Naive thymus-derived CD8-positive, alpha-beta T cell (primary cell): ENCODE measurements around the gene CAMKMT. TPM values are rescaled to one million over a fixed set of nuclear protein-coding genes. Genes with fewer than 3 reads are reported as not detected.
A peak's percentile ranks its signal among the peaks of the same experiment; 100 is the strongest.

ENCODE experiments used
- ATAC-seq, 2 donors: fragments of 150-1000 bp; cut with Tn5 transposase in 1 of 2; sonication (Bioruptor Pico), chemical (Tn5 transposase) in 1 of 2; 1 replicate in 1 of 2; 2 replicates in 1 of 2; pipeline ENCODE4 v1.10.0; 2021; ENCODE audit warnings: mild to moderate bottlenecking in 2 of 2, moderate library complexity in 2 of 2
- POLR2A ChIA-PET: fragments of 350-600 bp; sonication (Branson Sonifier 250); formaldehyde crosslinking; loops from one replicate; lab custom pipeline; 2021; ENCODE audit warnings: antibody characterized with exemption; lab: Charles Lee
- DNase-seq, 10 donors: peaks; one replicate each; pipeline versions ENCODE4 v3.0.0 to v3.0.0-alpha.2; 2020 to 2022
- H3K27ac Mint-ChIP-seq, 10 donors: one replicate each; pipeline ENCODE4 v1.8.0; 2020 to 2022; ENCODE audit warnings: mild to moderate bottlenecking in 10 of 10, mixed read lengths in 10 of 10, moderate library complexity in 4 of 10, inconsistent platforms in 1 of 10
- H3K27me3 Mint-ChIP-seq, 5 donors: one replicate each; pipeline ENCODE4 v1.8.0; 2021 to 2022; ENCODE audit warnings: mixed read lengths in 5 of 5
- H3K36me3 Mint-ChIP-seq, 3 donors: one replicate each; pipeline ENCODE4 v1.8.0; 2020 to 2022; ENCODE audit warnings: mixed read lengths in 3 of 3, mild to moderate bottlenecking in 2 of 3, inconsistent platforms in 1 of 3
- H3K4me1 Mint-ChIP-seq, 4 donors: one replicate each; pipeline ENCODE4 v1.8.0; 2021 to 2022; ENCODE audit warnings: mixed read lengths in 4 of 4
- H3K4me3 Mint-ChIP-seq, 10 donors: one replicate each; pipeline ENCODE4 v1.8.0; 2020 to 2022; ENCODE audit warnings: mild to moderate bottlenecking in 10 of 10, mixed read lengths in 10 of 10, moderate library complexity in 6 of 10, inconsistent platforms in 1 of 10
- H3K9me3 Mint-ChIP-seq, 9 donors: one replicate each; pipeline ENCODE4 v1.8.0; 2020 to 2022; ENCODE audit warnings: mixed read lengths in 9 of 9, mild to moderate bottlenecking in 3 of 9, inconsistent platforms in 1 of 9, moderate library complexity in 1 of 9
- polyA plus RNA-seq, 3 donors: library from polyadenylated mRNA; unstranded; fragments of 300-500 nt; fragmentation: Illumina TruSeq; gene quantifications; one replicate each; pipeline ENCODE4 v1.2.3, GENCODE V29; 2021
- total RNA-seq, 8 experiments: library from RNA in 2 of 8; stranded (reverse) in 2 of 8; gene quantifications; one replicate each; pipeline ENCODE4 v1.2.3 and lab custom pipeline; 2021 to 2026

Gene CAMKMT
- total and polyA plus RNA-seq, 5 experiments from 2014 or later, result 17.1 to 22.9 (median 20.5) TPM

DNA sequence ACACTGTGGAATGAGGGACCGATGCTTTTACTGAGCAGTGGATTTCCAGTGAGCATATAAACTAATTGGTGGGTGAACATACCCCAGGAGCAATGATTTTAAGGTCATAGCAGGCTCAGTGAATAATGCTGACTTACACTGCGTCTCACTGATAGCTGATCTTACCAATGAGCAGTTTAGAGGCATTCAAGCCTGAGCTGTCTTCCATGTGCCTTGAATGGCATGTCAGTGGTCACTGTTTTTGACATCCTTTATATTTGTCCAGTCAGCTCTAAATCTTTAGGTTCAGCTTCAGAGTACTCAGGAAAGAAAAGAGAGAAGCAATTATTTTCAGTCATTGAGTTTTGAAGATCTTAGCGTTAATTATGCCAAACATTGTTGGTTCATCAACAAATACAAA is 88.3 kb downstream of the CAMKMT start:
- Mint-ChIP-seq H3K36me3 (peaks cover 8 to 15% (median 14%) of the 10 kb centered on the region in 3 donors), H3K27ac (no peak overlapping the region), H3K27me3 (no peaks in the 10 kb centered on the region), H3K4me3 (no peak overlapping the region), H3K9me3 (no peaks in the 10 kb centered on the region), H3K4me1 (peaks cover 0 to 3% (median 0%) of the 10 kb centered on the region in 4 donors)
- DNase-seq, result no peak
- POLR2A ChIA-PET, result no interaction called here
- ATAC-seq, result no peak

DNA sequence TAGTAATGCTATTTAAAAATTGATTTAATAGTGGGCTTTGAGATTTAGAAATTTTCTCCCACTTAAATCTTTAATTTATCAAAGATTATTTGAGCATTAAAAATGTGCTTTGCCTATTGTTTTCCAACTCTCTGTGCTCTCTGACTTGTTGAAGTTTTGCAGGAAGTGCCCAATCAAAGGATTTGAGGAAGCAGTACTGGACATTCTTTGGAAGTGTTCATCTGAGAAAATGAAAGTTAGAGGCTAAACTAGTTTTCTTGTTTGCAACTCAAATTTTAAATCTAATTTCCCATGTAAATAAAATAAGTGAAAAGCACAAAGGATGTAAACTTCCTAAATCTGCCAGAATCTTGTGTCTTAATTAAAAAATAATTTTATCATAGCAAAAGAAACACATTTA is 89.1 kb downstream of the CAMKMT start:
- DNase-seq, result no peak
- H3K9me3 Mint-ChIP-seq, result no peaks in the 10 kb centered on the region
- POLR2A ChIA-PET, result no interaction called here

DNA sequence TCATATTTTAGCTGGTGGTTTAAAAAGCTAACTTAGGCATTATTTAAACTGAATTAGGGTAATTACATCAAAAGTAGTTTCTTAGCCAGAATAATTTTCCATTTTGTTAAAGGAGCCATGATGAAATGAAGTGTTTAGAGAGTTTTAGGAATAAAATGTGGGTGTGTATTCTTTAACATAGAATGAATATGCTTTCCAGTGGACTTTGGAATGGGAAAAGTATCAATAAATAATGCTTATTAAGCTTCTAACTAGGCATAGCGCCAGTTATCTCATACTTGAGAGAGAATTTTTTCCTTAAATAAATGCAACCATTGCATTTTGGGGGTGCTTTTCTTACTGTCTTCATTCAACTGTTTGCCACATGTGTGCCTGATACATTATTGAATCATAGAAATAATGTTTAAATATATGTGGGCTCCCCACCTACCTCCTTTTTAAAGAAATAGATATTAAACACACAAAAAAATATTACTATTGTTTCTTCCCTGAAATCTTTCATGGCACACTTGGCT is 90.4 kb downstream of the CAMKMT start:
- H3K4me3 Mint-ChIP-seq, result no peak overlapping the region
- no peaks in the 10 kb centered on the region for H3K4me1 Mint-ChIP-seq
- H3K36me3 Mint-ChIP-seq, result peaks cover 0 to 4% (median 0%) of the 10 kb centered on the region in 3 donors
- H3K27me3 Mint-ChIP-seq, result no peaks in the 10 kb centered on the region
- DNase-seq (no peak), ATAC-seq (no peak)
- POLR2A ChIA-PET, result no interaction called here
- no peak overlapping the region for H3K27ac Mint-ChIP-seq
- no peaks in the 10 kb centered on the region for H3K9me3 Mint-ChIP-seq

More for the DNA sequence above, 89.1 kb downstream of the CAMKMT start:
- Mint-ChIP-seq H3K27me3 (no peaks in the 10 kb centered on the region), H3K4me3 (no peak overlapping the region), H3K4me1 (peaks cover 0 to 3% (median 0%) of the 10 kb centered on the region in 4 donors), H3K27ac (no peak overlapping the region), H3K36me3 (peaks cover under 1 to 8% (median 7%) of the 10 kb centered on the region in 3 donors)
- no peak for ATAC-seq

DNA sequence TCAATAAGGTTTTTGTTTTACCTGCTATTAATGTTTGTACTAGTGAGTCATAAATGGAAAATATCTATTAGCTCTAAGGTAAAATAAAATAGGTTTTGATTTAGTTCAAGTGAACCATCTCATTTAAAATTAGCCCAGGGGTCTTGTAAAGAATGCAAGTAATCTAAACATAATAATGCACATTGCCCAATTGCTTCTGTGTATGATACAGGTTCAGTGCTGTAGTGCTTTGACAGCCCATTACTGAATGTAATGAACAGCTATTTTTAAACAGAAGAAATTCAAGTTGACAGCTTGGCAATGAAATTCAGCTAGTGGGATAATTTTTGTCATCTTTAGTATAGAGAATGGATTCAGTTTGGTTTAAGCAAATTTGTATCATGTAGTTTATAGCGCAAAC is 91.5 kb downstream of the CAMKMT start:
- ATAC-seq (no peak), DNase-seq (no peak)
- H3K9me3 Mint-ChIP-seq, result no peaks in the 10 kb centered on the region
- H3K27me3 Mint-ChIP-seq, result no peaks in the 10 kb centered on the region
- H3K4me1 Mint-ChIP-seq, result no peaks in the 10 kb centered on the region
- no peak overlapping the region for H3K27ac Mint-ChIP-seq
- H3K36me3 Mint-ChIP-seq, result peaks cover 0 to 7% (median 4%) of the 10 kb centered on the region in 3 donors
- no peak overlapping the region for H3K4me3 Mint-ChIP-seq
- POLR2A ChIA-PET, result no interaction called here

DNA sequence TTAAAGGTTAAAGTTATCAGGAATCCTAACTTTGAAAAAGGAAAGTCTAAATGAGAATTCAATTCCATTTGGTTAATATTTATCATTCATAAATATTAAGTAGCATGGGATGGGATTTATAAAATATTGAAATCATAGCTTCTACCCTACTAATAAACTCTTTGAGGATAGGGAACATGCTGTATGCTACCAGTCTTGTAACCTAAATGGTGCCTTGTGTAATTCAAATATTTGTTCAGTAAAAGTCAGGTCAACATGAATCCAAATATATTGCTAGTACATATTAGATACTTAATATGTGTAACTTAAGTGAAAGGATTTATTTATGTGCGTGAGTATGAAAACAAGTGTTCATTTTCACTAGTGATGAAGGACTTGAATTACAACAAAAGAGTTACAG is 94.1 kb downstream of the CAMKMT start:
- Mint-ChIP-seq H3K9me3 (no peaks in the 10 kb centered on the region), H3K36me3 (peaks cover 0 to 10% (median 7%) of the 10 kb centered on the region in 3 donors), H3K27me3 (no peaks in the 10 kb centered on the region), H3K4me3 (no peak overlapping the region), H3K4me1 (no peaks in the 10 kb centered on the region), H3K27ac (no peak overlapping the region)
- ATAC-seq (no peak), DNase-seq (no peak)
- POLR2A ChIA-PET, result no interaction called here

DNA sequence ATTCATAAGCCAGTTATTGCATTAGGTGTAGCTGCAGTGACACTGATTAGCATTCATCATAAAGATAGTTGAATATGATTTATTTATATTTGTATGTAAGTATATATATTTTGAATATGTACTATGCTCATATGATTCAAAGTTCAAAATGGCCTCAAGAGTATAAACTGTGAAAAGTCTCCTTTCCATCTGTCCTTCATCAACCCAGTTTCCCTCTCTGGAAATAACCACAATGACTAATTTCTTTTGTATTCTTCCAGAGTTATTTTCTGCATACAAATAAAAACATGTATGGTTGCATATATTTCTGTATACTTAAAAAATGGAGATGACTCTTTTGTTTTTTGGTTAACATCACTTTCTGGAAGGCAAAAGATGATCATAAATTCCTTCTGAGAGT is 95.2 kb downstream of the CAMKMT start:
- ATAC-seq, result no peak
- H3K27ac Mint-ChIP-seq, result no peak overlapping the region
- no peak for DNase-seq
- POLR2A ChIA-PET, result no interaction called here
- no peaks in the 10 kb centered on the region for H3K27me3 Mint-ChIP-seq
- H3K9me3 Mint-ChIP-seq, result no peaks in the 10 kb centered on the region
- no peak overlapping the region for H3K4me3 Mint-ChIP-seq
- H3K4me1 Mint-ChIP-seq, result no peaks in the 10 kb centered on the region
- peaks cover 0 to 10% (median 7%) of the 10 kb centered on the region in 3 donors for H3K36me3 Mint-ChIP-seq

DNA sequence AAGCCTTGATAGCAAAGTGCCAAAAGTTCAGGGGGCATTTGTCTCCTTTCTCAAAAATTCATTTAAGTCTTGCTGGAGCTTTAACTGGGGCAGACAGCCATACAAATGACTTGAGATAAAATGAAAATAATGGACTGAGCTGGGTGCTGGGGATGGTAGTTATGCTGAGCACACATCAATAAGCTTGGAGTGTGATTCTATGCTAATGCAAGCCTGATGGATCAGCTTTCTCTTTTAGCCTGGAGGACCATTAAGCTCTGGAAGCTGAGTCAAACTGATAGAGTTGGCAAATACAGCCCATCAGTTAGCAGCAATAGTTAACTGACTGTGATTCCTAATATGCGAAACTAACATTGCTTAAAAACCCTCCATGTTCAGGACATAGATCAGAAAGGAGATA is 98.0 kb downstream of the CAMKMT start:
- peak overlapping the region in 1 of 10 donors; percentile 11 for H3K27ac Mint-ChIP-seq
- peaks cover 0 to 2% (median 0%) of the 10 kb centered on the region in 4 donors for H3K4me1 Mint-ChIP-seq
- H3K27me3 Mint-ChIP-seq, result no peaks in the 10 kb centered on the region
- POLR2A ChIA-PET, result no interaction called here
- peaks cover 8 to 21% (median 18%) of the 10 kb centered on the region in 9 donors for H3K9me3 Mint-ChIP-seq
- no peak for ATAC-seq
- no peak overlapping the region for H3K4me3 Mint-ChIP-seq
- DNase-seq, result no peak
- H3K36me3 Mint-ChIP-seq, result peaks cover 7 to 27% (median 20%) of the 10 kb centered on the region in 3 donors

DNA sequence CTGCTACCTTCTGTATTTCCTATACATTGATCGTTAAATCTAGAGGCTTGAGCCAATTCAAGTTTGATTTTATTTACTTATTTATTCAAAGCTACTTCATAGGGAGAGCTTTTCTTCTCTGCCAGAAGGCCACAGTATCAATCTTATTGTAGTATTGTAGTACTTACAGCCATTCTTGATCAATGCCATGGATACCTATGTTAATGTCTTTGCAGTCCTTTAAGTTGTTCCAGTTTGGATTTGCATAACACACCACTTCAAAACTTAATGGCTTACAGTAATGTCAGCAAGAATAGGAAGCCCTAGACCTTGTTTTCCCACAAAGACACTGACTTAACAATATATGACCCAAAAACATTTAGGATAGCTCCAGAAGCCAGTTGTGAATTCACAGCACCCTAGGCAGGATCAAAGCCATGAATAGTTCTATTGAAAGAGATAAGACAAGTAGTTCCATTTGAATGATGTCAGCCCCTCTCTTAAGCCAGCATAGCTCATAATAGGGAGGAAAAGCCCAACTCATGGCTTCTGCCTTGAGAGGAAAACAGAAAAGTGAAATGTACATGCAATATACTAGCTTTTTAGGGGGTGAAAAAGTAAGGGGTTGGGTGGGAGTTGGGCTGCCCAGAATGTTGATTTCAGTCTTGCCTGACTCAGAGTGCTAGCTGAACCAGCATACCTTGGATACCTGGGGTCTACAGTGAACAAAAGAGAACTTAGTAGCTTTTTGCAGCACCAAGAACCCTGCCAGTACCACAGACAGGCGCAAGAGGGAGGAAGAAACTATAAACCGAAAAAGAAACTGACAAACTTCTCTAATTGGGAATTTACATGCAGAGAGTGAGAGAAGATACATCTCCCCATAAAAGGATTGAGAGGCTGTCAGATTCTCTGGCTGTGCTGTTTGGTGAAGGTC is 101.4 kb downstream of the CAMKMT start:
- H3K27me3 Mint-ChIP-seq, result no peaks in the 10 kb centered on the region
- no peak overlapping the region for H3K4me3 Mint-ChIP-seq
- POLR2A ChIA-PET, result no interaction called here
- no peak overlapping the region for H3K27ac Mint-ChIP-seq
- ATAC-seq, result no peak
- H3K9me3 Mint-ChIP-seq, result peaks cover 13 to 35% (median 18%) of the 10 kb centered on the region in 9 donors
- DNase-seq, result no peak
- peaks cover 0 to 2% (median 0%) of the 10 kb centered on the region in 4 donors for H3K4me1 Mint-ChIP-seq
- peaks cover 4 to 20% (median 20%) of the 10 kb centered on the region in 3 donors for H3K36me3 Mint-ChIP-seq

DNA sequence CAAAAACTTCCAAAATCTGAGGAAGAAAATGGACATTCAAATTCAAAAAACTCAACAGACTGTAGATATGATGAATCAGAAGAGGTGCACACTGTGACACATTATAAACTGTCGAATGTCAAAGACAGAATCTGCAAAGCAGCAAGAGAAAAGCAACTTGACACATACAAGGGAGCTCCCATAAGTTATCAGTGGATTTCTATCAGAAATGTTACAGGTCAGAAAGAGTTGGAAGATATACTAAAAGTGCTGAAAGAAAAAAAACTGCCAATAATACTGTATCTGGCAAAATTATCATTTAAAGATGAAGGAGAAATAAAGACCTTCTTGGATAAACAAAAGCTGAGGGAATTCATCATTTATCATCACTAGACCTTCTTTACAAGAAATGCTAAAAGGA is 102.7 kb downstream of the CAMKMT start:
- Mint-ChIP-seq H3K36me3 (peaks cover 0 to 20% (median 17%) of the 10 kb centered on the region in 3 donors), H3K4me1 (peaks cover 0 to 3% (median under 1%) of the 10 kb centered on the region in 4 donors), H3K27ac (no peak overlapping the region), H3K4me3 (no peak overlapping the region), H3K9me3 (peaks cover 13 to 35% (median 18%) of the 10 kb centered on the region in 9 donors), H3K27me3 (no peaks in the 10 kb centered on the region)
- ATAC-seq (no peak), DNase-seq (no peak)
- POLR2A ChIA-PET, result no interaction called here

DNA sequence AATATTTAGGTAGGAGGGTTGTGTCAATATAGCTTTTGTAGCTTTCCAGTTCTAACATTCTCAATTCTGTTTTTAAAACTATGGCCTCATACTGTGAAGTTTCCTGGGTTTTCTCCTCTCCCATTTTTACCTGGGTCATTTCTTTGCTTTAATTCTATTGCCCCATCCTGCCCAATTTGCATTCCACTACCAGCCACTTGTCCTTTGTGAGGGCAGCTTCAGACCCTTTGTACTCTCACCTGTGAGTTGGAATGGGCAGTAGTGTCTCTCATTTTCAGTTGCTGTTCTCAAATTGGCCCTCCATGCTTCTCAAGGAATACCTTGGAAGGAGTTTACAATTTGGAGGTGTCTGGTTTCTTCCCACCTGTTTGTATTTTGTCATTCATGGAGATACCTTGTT is 108.4 kb downstream of the CAMKMT start:
- no peak for ATAC-seq
- peaks cover 0 to 3% (median 0%) of the 10 kb centered on the region in 4 donors for H3K4me1 Mint-ChIP-seq
- H3K4me3 Mint-ChIP-seq, result no peak overlapping the region
- POLR2A ChIA-PET, result no interaction called here
- no peaks in the 10 kb centered on the region for H3K36me3 Mint-ChIP-seq
- H3K27ac Mint-ChIP-seq, result no peak overlapping the region
- peaks cover 0 to 13% (median 5%) of the 10 kb centered on the region in 9 donors for H3K9me3 Mint-ChIP-seq
- H3K27me3 Mint-ChIP-seq, result no peaks in the 10 kb centered on the region
- DNase-seq, result no peak

DNA sequence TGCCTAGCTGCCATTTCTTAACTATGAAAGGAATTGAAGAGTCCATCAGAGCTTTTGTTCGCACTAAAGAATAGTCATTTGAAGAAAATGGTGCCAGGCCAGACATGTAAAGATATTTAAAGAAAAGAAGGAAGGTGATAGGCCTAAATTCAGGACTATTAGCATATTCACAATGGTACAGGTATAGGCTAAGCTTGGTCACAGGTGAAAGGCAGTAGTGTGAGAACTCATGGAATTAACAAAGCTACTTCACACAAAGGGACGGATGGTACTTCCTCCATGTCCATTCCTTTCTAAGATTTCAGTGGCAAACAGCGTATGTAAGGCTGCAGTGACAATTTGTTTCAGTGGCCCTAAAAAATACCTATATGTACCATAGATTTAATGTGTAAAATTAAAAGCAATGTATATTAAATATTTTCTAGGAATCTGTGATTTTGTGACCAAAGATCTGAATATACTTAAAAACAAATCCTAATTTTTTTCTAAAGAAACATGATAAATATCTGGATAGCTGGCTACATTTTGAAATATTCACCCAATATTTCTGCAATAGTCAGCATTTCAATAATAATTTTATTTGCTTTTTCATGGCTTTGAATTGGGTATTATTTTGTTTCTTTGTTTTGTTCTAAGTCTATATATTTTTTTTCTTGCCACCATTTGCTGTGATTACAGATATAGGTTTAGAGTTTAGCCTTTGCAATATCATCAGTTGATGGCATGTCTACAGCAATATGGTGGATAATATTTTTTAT is 116.1 kb downstream of the CAMKMT start:
- POLR2A ChIA-PET, result no interaction called here
- no peaks in the 10 kb centered on the region for H3K27me3 Mint-ChIP-seq
- no peak overlapping the region for H3K4me3 Mint-ChIP-seq
- DNase-seq (no peak), ATAC-seq (no peak)
- no peaks in the 10 kb centered on the region for H3K9me3 Mint-ChIP-seq
- no peaks in the 10 kb centered on the region for H3K36me3 Mint-ChIP-seq
- peak overlapping the region in 1 of 10 donors; percentile 34 for H3K27ac Mint-ChIP-seq
- peaks cover 0 to 10% (median 6%) of the 10 kb centered on the region in 4 donors for H3K4me1 Mint-ChIP-seq

DNA sequence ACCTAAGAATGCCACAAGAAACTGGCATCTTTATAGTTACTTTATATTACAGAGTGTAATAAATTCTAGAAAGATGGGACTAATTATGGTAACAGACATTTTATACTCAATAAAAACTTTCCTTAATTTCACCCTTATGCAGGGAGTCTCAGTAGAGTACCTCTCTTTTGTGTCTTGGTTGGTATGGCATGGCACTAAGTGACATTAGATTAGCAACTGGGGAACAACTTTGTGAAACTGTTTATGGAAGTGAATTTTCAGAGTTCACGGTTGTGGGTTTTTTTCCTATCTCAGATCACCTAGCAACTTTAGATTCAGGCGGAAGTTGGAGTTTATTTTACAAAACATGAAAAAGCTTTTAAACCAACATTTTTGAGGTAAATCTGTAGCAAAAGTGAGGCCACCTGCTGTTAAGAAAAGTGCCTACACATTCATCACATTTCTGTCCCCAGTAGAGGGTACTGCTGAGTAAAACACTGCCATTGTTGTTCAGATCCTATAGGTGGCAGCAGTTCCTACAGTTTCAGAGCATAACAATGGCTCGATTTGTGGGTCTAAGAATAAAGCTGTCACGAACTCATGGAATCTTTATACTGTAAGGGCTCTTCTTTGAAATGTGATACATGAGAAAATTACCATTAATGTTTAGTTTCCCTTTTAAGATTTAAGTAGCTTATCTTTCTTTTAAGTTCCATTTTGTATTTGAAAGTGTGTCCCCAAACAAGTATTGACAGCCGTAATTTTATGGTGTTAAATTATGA is 117.6 kb downstream of the CAMKMT start:
- peaks cover 2 to 4% (median 4%) of the 10 kb centered on the region in 3 donors for H3K36me3 Mint-ChIP-seq
- POLR2A ChIA-PET, result interaction anchor here (0.9 kb wide), 1 partner anchor 476 kb away, joined by 3 read pairs; no protein-coding TSS in a partner anchor
- peak overlapping the region in 4 of 10 donors; percentile 3 to 72 (median 12) for H3K27ac Mint-ChIP-seq
- H3K9me3 Mint-ChIP-seq, result no peaks in the 10 kb centered on the region
- H3K4me1 Mint-ChIP-seq, result peaks cover 0 to 10% (median 6%) of the 10 kb centered on the region in 4 donors
- ATAC-seq, result peak; percentile 100
- no peaks in the 10 kb centered on the region for H3K27me3 Mint-ChIP-seq
- no peak overlapping the region for H3K4me3 Mint-ChIP-seq
- peak in 9 of 10 donors; percentile 17 to 75 (median 58) for DNase-seq
